ENCODE measurements around the gene ELN.

ELN gene

GRCh38 chr7:74025730-74026129 is 2.2 kb upstream of the ELN start:
- no peak for DNase-seq

GRCh38 chr7:74026406-74026902 is 1.5 kb upstream of the ELN start:
- DNase-seq, result no peak

- DNase-seq, result peak; percentile 33 to 59
Observed at GRCh38 chr7:74026903-74027682, 880 bp upstream of the ELN start.

GRCh38 chr7:74028321-74028838 is 407 bp downstream of the ELN start:
- no peak for DNase-seq

- DNase-seq, result no peak
Observed at GRCh38 chr7:74029089-74029785, 1.3 kb downstream of the ELN start.

- DNase-seq, result no peak
Observed at GRCh38 chr7:74029991-74030415, 2.0 kb downstream of the ELN start.

GRCh38 chr7:74030861-74031260 is 2.9 kb downstream of the ELN start:
- no peak for DNase-seq

GRCh38 chr7:74031403-74032190 is 3.6 kb downstream of the ELN start:
- DNase-seq, result no peak

- no peak for DNase-seq
Observed at GRCh38 chr7:74032191-74032490, 4.2 kb downstream of the ELN start.

- no peak for DNase-seq
Observed at GRCh38 chr7:74032624-74033371, 4.8 kb downstream of the ELN start.

GRCh38 chr7:74033372-74034311 is 5.7 kb downstream of the ELN start:
- no peak for DNase-seq

GRCh38 chr7:74037609-74038008 is 9.6 kb downstream of the ELN start:
- DNase-seq, result no peak

- DNase-seq, result no peak
Observed at GRCh38 chr7:74038194-74038961, 10.4 kb downstream of the ELN start.

- no peak for DNase-seq
Observed at GRCh38 chr7:74039337-74039736, 11.4 kb downstream of the ELN start.

GRCh38 chr7:74040101-74040790 is 12.3 kb downstream of the ELN start:
- no peak for DNase-seq

GRCh38 chr7:74040791-74041520 is 13.0 kb downstream of the ELN start:
- no peak for DNase-seq

- no peak for DNase-seq
Observed at GRCh38 chr7:74042746-74043522, 15.0 kb downstream of the ELN start.

GRCh38 chr7:74043523-74043951 is 15.6 kb downstream of the ELN start:
- no peak for DNase-seq

Measured in activated CD4-positive, alpha-beta T cell treated with anti-CD3 and anti-CD28 coated beads for 4 hours (primary cell).